SKM-1 (cell line): ENCODE results near the gene CMTM6.
A peak's percentile ranks its signal among the peaks of the same experiment; 100 is the strongest.
"Not testable (repeated sequence)": the region's sequence is repeated elsewhere in the genome, so short reads cannot be mapped to it uniquely, and the experiment has no call there.

Source experiments
- DNase-seq: peaks from one replicate; lab custom pipeline; 2025; ENCODE audit not compliant: unreplicated experiment; lab: John Stamatoyannopoulos, UW

CMTM6 gene

DNA sequence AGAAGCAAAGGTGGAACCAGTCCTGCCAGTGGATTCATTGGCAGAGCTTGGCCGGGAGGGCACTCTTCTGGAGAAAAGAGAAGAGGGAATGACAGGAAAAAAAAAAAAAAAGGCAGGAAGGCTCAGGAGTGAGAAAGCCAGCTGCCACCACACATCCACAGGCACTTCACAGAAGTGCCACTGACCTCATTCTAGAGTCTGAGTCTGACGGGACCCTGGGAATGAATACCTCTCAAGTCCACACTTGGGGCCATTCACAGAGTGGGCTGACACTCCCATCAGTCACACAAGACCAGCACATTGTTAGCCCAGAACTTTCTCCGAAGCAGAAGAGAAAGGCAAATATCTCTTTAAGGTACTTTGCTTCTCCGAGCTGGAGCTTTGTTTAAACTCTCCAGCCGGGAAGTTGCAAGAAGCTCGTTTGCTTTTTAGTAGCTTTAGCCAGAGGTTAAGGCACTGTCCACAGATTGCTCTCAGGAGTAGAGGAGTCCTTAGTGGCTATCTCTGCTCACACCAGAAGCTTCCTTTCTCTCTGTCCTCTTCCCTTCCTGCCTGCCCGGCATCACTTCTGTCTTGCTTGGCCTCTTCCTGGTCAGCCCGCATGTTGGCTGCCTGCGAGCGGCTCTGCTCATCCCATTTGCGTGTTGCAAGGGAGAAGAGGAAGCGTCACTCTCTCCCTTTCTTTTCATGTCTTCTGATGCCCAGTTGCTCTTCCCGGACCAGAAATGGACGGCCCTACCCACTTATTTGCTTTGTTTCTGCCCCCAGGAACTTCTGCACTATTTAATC, 53.8 kb downstream of the CMTM6 start:
- no peak for DNase-seq

DNA sequence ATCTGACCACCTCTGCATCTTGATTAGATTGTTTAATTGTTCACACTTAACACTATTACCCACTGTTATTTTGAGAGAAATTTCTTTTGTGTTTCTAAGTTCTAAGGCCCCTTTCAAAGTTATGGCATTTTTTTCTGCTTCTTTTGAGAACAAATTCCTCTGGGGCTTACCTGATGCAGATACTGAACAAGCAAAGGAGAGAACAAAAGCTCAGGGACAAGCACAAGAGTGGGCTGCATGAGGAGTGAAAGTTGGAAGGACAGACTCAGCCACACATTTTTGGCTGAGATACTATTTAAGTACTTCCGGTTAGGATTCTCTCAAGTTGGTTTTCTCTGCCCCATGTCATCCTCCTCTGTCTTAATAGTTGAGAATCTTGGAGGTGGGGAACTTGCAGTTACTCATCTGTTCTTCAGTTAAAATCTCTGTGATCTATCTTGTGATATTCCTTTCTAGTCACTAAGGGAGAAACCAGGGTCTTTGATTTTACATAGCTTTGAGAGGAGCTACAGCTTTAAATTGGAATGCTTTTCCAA, 54.7 kb downstream of the CMTM6 start:
- no peak for DNase-seq

DNA sequence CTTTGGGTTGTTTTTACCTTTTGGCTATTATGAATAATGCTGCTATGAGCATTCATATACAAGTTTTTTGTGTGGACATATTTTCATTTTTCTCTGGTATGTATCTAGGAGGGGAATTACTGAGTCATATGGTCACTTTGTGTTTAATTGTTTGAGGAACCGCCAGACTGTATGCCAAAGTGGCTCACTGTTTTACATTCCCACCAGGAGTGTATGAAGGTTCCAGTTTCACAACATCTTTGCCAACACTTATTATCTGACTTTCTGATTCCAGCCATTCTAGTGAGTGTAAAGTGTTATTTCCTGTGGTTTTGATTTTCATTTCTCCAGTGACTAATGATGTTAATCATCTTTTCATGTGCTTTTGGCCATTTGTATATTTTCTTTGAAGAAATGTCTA, 59.2 kb downstream of the CMTM6 start:
- no peak for DNase-seq

DNA sequence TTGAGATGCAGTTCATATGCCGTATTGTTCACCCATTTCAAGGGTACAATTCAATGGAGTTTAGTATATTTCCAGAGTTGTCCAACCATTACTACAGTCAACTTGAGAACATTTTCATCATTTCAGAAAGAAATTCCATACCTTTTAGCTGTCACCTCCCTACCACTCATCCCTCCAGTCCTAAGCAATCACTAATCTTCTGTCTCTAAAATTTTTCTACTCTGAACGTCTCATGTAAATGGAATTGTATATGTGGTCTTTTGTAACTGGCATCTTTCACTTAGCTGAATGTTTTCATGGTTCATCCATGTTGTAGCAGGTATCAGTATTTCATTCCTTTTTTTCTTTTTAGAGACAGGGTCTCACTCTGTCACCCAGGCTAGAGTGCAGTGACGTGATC, 59.9 kb downstream of the CMTM6 start:
- DNase-seq, result no peak

DNA sequence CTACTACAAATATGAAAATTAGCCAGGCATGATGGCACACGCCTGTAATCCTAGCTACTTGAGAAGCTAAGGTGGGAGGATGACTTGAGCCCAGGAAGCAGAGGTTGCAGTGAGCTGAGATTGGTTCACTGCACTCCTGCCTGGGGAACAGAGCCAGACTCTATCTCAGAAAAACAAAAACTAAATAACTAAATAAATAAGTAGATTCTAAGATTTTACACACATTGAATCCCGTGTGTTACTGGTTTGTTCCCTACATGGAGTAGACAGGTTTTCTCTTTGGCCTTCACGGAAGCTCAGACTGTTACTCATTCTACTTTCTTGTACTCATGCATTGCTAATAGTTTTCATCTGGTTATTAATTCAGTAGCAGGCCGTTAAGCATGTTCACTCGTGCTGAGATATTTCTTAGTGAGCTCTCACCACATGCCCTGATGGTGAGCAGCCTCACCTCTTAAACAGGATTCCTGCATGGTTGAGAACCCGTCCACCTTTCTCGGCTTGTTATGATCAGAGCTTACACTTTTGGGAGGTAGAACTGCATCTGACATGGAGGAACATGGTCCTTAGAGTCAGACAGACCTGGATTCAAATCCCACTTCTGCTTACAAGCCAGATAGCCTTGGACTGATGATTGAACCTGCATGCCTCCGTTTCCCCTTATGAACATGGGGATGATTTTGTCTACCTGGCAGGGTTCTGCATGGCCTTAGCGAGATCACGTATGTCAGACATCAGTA, 61.9 kb downstream of the CMTM6 start:
- DNase-seq, result no peak

DNA sequence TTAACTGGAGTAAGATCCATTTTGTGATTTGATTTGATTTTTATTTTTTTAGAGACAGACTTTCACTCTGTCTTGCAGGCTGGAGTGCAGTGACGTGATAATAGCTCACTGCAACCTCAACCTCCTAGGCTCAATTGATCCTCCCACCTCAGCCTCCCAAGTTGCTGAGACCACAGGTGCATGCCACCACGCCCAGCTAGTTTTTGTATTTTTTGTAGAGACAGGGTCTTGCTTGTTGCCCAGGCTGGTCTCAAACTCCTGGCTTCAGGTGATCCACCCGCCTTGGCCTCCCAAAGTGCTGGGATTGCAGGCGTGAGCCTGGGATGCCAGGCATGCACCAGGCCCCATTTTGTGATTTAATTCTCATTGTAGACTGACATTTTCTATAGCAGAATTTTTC, 63.2 kb downstream of the CMTM6 start:
- DNase-seq, result not testable (repeated sequence)

DNA sequence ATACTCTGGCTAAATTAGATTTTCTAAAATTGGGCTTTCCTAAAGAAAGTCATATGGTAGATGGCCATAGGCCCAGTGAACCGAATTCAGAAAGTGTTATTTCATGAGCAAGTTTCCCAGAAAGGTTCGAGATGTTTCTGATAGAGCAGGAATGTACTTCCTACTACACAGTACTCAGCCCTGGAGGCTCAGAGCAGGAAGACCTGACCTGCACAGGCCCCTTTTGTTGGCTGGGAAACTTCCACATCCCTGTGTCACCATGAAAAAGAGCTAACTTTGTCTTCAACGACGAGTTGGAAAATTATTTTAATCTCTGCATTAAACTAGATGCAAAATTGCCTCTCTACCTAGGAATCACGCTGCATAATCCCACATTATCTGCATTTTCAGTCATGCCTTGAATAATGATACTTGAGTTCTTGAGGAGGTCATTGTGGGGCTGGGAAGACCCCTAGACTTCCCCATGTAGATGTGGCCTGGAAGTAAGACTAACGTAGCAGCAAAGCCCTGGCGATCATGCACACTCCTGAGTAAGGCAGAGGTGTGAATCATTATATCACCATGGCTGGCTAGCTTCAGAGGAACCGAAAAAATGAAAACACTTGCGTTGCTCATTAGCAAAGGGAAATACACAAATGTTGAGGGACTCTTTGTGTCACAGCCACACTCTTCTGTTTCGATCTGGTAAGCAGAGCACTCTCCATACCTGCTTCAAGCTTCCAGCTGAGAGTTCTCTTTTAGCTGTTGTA, 63.9 kb downstream of the CMTM6 start:
- DNase-seq, result no peak

DNA sequence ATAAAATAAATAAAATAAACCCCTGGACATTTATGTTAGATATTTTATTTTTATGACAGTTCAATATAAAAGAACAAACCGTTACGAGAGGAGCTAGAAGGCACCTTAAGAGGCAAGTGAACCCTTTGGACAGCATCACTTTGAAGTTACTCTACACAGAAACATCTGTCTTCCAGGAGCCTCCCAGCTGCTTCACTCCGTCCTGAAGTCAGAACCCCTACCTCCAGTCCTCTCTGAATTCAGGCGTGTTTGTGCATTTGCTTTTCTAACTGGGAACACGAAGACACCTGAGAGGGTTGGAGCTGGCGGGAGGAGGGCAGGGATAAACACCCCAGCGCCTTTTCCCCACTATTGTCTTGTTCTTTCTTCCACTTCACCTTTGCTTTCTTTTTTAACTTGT, 64.8 kb downstream of the CMTM6 start:
- no peak for DNase-seq

DNA sequence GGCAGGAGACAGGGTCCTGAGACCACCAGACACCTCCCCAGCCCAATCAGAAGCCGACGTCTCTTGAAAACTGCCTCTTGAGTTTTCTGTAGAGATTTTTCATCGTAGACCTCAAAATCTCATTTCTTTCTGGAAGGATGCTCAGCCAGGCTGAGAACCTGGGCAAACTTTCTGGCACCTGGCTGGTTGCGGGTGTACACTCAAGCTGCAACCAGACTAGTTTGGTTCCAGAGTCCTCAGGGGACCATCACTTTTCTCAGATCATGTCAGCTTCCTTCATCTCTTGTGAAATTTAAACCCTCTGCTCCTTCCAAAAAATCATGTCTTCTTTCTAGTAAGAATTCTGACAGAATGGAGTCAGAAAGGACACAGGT, 65.8 kb downstream of the CMTM6 start:
- DNase-seq, result no peak

DNA sequence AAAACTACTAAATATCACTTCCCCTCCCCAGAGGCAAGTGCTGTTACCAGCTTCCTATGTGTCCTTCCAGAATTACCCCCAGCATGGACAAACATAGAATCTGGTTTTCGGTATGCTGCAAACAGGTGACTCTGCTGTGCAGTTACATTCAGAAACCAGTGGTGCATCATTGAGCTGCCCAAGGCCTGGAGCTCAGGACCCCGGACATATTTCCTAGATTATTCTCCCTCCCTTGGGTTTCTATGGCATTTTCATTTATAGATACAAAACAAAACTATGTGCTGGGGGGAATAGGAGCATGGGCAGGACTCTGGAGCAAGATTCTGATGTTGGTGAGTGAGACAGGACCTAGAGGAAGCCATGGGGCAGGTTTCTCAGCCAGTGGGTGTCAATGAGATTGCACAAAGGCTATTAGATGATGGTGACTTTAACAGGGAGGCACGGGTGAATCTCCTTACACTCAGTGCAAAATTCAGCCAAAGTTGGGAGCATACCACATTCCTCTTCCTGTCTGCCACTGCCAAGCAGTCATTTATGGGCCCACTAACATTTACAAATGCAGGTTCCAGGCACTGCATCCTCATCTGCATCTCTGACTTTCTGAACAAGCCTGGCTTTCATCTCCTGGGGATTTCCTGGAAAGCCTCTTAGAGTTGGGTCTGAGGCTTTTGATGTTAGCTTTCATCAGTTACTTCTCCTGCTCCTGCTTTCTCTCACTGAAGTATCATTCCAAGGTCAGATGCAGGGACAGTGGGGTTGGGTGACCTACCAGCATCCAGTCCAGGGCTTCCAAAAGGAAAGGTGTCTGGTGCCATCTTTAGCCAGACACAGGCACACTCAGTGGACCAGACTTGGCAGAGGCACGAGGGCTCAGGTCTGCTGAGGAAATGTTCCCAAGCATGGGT, 66.5 kb downstream of the CMTM6 start:
- no peak for DNase-seq

DNA sequence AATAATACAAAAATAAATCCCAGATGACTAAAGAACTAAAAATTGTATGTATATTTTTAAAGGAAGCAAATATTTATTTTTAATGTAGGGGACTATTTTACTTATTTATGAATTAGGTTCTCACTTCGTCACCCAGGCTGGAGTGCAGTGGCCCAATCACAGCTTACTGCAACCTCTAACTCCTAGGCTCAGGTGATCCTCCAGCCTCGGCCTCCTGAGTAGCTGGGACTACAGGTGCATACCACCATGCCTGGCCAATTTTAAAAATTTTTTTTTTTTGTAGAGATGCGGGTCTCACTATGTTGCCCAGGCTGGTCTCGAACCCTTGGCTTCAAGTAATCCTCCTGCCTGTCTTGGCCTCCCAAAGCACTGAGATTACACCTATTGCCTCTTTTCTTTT, 68.4 kb downstream of the CMTM6 start:
- DNase-seq, result no peak

DNA sequence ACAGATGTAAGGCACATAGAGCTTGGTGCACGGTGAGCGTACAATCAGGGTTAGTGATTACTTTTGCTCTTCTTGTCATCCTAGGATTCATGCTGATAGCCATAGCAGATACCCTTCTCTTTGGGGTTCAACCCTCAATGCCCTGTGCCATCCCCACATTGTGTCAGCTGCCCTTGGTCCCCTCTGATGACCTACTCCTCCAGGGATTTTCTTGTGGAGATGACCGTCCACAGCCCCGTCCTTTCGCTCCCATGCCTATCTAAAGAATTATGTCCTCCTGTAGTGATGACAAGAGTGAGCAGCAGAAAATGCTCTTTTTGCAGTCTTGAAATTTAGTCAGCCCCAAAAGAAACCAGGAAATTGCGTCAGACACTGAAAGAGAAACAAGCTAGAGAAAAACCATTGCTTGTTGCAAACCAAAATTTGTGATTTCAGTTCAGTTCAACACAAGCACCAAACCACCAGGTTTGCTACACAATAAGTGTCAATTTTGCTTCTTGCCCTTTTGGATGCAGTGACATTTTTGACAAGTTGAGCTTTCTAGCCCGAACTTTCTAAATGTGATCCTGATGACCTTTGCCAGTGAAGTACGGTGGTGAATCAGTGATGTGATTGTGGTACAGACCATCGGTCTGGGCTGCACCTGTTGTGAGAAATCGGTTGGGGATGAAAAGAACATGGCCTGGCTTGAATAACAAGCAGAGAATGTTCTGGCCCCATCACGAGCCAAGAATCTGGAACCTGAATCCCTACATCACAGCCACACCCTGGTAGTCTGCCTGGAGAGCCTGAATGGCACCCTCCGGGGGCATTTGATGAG, 69.7 kb downstream of the CMTM6 start:
- DNase-seq, result peak; percentile 48

DNA sequence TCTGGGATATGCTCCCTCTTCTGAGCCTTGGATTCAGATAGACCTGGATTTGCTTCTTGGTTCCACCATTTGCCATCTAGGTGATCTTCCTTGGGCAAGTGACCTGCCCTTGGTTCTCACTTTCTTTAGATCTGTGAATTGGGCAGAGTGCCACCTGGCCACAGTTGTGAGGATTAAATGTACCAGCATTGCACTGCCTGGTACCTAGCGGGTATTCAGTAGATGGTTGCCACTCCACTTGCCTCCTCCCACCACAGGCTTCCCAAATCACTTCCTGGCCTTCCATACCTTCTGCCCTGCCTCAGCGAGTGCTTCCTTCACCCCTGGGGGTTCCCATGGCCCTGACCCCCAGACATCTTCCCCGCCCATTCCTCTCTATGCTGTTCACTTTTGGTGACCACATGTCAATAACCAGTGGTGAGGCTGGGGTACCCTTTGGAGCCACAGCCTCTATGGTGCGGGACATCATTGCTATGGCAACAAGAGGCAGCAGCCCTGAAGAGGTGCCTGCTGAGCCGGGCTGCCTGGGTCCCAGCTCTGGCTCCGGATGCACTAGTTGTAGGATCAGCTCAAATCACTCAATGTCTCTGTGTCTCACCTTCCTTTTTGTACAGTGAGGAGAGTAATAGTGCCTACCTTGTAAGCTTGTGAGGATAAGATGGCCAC, 70.5 kb downstream of the CMTM6 start:
- no peak for DNase-seq

DNA sequence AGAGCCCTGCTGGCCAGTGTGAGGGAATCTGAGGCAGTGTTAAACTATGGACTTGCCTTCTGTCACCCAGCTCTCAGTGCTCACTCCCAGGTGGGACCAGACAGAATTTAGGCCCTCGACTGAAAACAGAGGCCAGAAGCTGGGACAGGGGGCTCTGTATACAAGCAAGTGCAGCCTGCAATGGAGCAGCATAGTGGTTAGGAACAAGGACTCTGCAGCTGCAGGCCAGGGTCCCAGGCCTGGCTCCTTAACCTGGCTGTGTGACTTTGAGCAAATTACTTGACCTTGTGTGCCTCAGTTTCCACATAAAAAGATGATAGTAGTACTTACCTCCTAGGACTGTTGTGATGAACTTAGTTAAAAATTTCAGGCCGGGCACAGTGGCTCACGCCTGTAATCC, 71.2 kb downstream of the CMTM6 start:
- DNase-seq, result no peak
